Fibroblast of mammary gland (primary cell): ENCODE data around the gene DUSP28.
"Not testable (repeated sequence)": the region's sequence is repeated elsewhere in the genome, so short reads cannot be mapped to it uniquely, and the experiment has no call there.

Experiments used
- DNase-seq: peaks from one replicate; pipeline ENCODE4 v3.0.0-alpha.2; 2010; ENCODE audit warnings: low read depth
- H3K4me3 ChIP-seq: 2 replicates; pipeline ENCODE4 v1.5.1; 2011; ENCODE audit warnings: low read depth, mild to moderate bottlenecking, low read length, moderate library complexity; ENCODE audit not compliant: control insufficient read depth
- TF ChIP-seq, protein P1 (sequence below): conservative IDR thresholded peaks from 2 replicates; pipeline ENCODE4 v1.5.1; 2011; ENCODE audit warnings: low read depth, low read length, inconsistent platforms; ENCODE audit not compliant: control insufficient read depth, insufficient read depth

The DUSP28 gene

DNA sequence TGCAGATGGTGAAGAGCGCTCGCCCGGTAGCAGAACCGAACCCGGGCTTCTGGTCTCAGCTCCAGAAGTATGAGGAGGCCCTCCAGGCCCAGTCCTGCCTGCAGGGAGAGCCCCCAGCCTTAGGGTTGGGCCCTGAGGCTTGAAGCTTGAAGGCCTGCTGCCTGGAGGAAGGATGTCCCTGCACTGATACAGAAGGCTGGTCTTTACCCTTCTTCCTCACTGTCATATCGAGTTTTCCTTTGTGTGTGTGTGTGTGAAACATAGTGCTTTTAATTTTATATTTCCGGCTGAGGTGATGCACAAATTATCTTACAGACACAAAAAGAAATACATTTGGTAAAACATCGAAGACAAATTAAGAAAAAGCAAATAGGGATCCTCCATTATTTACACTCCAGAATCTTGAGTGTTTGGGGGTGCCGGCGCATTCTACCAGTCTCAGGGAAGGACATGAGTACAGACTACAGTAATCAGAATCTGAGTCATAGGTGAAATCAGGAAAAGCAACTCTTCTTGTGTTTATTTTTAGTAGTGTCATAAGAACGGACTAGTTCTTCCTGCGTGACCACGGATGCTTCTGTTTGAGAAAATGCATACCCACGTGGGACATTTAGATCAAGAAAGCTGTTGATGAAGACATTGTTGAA is 1.3 kb downstream of the DUSP28 start:
- DNase-seq: peak; percentile 85

DNA sequence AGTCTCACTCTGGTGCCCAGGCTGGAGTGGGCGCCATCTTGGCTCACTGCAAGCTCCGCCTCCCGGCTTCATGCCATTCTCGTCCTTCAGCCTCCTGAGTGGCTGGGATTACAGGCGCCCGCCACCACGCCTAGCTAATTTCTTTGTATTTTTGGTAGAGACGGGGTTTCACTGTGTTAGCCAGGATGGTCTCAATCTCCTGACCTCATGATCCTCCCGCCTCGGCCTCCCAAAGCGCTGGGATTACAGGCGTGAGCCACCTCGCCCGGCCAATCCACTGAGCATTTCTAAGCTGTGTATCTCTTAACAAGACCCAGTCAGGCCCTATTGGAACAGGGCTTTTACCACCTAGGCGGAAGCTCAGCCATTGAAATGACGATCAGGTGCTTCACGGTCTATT is 3.1 kb downstream of the DUSP28 start:
- not testable (repeated sequence) for DNase-seq, H3K4me3 ChIP-seq

More for the DNA sequence above, 1.3 kb downstream of the DUSP28 start:
- peak overlapping the region; percentile 59 for H3K4me3 ChIP-seq
- TF ChIP-seq, protein P1, sequence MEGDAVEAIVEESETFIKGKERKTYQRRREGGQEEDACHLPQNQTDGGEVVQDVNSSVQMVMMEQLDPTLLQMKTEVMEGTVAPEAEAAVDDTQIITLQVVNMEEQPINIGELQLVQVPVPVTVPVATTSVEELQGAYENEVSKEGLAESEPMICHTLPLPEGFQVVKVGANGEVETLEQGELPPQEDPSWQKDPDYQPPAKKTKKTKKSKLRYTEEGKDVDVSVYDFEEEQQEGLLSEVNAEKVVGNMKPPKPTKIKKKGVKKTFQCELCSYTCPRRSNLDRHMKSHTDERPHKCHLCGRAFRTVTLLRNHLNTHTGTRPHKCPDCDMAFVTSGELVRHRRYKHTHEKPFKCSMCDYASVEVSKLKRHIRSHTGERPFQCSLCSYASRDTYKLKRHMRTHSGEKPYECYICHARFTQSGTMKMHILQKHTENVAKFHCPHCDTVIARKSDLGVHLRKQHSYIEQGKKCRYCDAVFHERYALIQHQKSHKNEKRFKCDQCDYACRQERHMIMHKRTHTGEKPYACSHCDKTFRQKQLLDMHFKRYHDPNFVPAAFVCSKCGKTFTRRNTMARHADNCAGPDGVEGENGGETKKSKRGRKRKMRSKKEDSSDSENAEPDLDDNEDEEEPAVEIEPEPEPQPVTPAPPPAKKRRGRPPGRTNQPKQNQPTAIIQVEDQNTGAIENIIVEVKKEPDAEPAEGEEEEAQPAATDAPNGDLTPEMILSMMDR: no peak

DNA sequence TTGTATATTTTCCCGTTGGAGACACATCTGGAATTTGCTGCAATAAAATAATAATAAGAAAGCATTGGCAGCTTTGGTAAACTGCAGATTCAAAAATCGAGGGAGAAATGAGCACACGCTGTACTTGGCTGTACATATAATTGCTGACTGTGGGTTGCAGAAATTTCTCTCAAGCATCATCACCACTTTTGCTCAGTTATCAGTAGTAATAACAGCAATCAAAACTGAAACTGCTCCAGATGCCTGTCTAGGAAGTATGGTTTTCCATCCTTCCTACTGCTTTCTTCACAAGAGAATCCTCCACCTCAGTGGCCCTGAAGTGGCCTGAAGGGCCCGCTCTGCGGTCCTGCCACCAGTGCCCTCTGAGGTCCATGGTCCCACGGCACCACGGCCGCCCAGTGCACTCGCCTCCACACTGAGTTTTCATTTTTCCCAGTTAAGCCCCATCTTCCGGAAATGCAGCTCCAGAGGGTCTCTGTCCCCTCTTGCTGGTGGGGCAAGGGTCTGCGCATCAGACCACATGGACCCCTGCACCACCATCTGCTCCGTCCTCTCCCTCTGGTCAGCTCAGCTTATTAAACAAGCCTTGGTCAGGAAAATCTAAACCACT is 3.9 kb downstream of the DUSP28 start:
- TF ChIP-seq, protein P1: no peak
- no peak for DNase-seq
- no peak overlapping the region for H3K4me3 ChIP-seq

DNA sequence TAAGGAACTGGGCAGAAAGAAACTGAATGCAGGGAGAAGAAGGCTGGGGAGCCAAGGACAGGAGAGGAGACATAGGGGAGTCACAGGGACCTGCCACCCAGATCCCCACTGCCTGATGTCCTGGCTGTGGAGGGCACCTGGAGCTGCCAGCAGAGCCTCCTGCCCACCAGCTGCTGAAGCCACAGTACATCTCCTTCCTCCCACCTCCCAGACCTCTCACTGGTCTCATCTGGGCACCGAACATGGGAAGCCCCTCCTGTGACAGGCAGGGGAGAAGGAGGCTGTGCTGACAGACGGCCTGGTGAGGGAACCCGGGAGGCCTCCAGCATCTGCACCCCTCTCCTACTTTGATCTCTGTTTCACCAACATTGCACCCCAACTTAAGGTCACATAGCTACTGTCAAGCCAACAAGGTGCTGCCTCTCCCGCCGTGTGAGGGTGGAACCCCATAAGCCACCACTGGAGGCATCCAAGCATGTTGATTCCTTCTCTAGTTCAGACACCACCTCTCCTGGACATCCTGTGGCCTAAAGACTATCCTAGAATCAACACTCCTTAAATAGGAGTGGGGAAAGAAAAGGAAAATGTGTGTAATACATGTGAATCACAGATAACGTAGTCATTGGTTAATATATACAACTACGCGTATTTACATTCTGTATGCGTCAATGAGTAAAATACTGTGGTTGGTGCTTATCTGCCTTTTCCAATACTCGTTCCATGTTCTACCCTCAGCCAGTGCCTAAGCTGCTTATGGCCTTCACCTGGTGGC is 4.6 kb downstream of the DUSP28 start:
- H3K4me3 ChIP-seq: no peak overlapping the region
- DNase-seq: no peak
- TF ChIP-seq, protein P1: no peak

DNA sequence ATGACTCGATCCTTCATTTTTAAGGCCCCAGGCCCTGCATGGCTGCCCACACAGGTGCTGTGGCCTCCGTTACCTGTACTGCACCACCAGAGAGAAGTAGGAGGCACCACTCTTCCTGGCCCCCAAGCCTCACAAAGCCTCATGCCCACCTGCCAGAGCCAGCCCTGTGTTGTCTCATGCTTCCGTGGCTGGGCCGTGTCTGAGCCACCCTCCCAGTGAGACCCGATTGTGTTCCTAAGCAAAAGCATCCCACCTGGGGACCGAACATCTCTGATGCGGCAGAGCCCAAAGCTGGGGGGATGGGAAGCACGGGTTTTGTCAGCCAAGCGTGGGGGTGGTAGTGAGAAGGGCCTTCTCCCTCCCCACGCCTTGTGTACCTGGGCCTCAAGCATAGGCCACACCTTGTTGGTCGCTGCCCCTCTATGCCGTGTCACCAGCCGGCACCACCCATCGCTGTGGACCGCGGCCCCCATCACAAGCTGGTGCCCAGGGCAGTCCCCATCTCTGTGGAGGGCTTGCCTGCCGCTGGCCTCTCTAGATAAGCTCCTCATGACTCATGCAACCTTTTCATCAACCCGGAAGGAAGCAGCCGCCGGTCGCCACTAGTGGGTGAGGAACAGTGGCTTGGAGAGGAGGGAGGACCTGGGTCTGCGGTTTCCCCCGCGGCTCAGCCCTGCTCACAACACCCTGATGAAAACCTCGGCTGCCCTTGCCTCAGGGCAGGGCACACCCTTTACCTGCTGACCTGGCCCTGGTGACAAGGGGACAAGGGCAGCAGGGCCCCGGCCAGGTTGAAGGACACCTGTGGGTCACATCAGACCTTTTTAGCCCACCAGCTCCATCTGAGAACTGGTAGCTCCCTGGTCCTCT is 5.4 kb downstream of the DUSP28 start:
- H3K4me3 ChIP-seq: no peak overlapping the region
- peak; percentile 57 for DNase-seq
- TF ChIP-seq, protein P1: no peak

DNA sequence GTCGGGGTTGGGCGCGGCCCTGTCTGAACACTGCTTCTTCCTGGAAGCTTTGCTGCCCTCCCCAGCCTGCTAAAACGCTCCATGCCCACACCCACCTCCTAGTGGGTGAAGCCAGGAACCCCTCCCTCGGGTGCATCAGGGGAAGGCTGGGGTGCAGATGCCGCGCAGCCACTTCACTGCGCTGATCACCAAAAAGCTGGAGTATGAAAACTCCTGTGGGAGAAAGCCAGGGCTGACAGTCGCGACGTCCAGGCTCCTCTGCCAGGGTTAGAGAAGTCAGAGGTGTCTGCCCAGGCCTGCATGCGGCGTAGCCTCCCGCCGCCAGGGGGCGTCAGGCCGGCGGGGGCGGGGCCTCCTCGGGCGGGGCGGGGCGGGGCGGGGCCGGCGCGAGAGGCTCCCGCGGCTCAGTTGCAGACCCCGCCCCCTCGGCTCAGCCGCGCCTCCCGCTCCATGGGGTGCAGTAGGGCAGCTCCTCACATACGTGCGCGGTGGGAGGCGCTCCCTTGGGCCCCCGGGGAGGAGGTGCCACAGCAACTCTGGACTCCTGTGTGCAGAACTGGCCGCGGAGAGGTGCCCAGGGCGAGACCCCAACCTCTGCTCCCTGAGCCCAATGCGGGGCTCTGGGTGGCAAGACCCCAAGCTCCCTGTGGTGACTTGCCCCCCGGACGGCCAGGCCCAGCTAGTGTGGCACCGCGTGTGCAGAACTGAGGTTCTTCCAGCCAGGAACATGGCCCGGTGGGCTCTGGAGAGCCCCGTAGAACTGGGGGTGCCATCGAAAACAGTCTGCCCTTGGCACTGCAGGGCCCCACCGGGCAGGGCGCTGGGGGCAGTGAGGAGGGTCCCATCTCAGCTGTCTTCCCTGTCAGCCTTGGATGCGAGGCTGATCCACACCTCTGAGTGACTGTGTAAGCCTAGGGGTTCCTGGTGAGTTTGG is 6.3 kb downstream of the DUSP28 start:
- peak; percentile 77 for DNase-seq
- peak overlapping the region; percentile 52 for H3K4me3 ChIP-seq
- TF ChIP-seq, protein P1: peak; percentile 56
